ENCODE results near the gene AAMDC.
"Not testable (repeated sequence)": the region's sequence is repeated elsewhere in the genome, so short reads cannot be mapped to it uniquely, and the experiment has no call there.

The AAMDC gene

DNA sequence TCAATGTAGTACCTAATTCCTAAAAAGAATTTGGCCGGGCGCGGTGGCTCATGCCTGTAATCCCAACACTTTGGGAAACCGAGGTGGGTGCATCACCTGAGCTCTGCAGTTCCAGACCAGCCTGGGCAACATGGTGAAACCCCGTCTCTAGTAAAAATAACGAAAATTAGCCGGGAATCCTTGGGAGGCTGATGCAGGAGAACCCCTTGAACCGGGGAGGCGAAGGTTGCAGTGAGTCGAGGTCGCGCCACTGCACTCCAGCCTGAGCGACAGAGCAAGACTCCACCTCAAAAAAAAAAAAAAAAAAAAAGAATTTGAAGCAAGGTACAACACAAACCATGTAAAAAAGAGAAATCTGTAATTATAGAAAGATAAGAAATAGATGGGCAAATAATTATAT lies 1.2 kb downstream of the AAMDC start:
- not testable (repeated sequence) for DNase-seq

DNA sequence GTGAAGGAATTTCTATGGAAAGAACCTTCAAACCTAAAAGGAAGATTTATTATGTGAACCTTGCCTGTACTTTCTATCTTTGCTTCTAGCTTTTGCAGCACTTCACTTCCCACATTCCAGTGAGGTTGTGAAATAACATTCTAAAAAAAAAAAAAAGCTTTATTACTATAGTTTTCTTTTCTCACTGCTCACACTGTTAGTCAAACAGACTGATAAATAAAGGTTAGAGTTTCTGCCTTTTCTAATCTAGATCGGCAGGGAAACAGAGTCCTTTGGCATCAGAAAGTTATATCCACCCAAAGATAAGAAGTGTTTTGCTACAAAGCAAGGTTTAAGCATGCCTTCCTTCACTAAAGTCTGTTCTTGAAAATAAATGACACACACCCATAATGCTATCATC lies 2.8 kb downstream of the AAMDC start:
- peak; percentile 47 for DNase-seq

DNA sequence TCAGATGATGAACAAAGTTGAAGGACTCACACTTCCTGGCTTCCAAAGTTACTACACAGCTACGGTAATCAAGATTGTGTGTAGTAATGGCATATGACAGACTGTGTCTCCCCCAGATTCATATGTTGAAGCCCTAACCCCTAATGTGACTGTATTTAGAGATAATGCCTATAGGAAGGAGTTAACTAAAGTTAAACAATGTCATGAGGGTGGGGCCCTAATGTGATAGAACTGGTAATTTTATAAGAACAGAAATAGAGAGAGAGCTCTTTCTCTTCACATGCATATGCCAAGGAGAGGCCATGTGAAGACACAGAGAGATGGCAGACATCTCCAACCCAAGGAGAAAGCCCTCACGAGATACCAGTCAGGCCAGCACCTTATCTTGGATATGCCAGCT lies 8.0 kb downstream of the AAMDC start:
- no peak for DNase-seq

DNA sequence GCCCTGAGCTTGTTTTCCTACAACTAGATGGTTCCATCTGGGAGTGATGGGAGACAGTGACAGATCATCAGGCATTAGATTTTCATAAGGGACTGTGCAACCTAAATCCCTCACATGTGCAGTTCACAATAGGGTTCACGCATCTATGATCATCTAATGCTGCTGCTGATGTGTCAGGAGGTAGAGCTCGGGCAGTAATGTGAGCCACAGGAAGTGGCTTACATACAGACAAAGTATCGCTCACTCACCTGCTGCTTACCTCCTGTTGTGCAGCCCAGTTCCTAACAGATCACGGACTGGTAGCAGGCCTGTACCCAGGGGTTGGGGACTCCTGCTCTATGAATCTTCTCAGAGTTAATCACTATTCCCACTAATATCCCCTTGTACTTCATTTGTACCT lies 12.4 kb downstream of the AAMDC start:
- no peak for DNase-seq

DNA sequence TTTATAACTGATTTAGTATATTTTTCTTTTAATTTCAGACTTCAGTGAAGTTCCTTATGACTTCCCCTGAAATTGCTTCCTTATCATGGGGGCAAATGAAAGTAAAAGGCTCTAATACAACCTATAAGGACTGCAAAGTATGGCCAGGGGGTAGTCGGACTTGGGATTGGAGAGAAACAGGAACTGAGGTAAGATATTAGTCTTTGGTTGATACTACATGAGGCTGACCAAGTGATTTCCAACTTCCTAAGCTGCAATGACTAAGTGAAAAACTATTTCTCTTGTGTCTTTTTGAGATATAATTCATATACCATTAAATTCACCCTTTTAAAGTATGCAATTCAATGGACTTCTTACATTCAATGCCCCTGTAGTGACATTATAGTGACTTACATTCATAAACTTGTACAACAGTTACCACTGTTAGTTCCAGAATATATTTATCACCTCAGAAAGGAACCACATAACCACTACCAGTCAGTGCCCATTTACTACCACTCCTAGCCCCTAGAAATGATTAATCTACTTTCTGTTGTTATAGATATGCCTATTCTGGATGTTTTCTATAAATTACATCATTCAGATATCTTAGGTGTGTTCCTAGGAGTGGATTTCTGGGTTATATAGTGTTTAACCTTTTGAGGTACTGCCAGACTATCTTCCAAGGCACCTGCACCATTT lies 21.6 kb downstream of the AAMDC start:
- DNase-seq, result peak; percentile 13

DNA sequence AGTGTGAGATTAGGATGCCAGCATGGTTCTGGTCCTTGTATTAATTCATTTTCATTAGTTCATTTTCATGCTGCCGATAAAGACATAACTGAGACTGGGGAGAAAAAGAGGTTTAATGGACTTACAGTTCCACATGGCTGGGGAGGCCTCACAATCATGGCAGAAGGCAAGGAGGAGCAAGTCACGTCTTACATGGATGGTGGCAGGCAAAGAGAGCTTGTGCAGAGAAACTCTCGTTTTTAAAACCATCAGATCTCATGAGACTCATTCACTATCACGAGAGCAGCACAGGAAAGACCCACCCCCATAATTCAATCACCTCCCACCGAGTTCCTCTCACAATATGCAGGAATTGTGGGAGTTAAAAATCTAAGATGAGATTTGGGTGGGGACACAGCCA lies 22.8 kb downstream of the AAMDC start:
- DNase-seq, result not testable (repeated sequence)

DNA sequence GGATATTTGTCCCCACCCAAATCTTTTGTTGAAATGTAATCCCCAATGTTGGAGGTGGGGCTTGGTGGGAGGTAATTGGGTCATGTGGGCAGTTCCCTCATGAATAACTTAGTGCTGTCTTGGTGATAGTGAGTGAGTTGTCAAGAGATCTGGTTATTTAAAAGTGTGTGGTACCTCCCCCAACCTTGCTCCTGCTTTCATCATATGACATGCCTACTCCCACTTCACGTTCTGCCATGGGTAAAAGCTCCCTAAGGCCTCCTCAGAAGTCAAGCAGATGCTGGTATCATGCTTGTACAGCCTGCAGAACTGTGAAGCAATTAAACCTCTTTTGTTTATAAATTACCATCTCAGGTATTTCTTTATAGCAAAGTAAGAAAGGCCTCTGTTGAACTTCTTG lies 30.6 kb downstream of the AAMDC start:
- DNase-seq, result no peak

DNA sequence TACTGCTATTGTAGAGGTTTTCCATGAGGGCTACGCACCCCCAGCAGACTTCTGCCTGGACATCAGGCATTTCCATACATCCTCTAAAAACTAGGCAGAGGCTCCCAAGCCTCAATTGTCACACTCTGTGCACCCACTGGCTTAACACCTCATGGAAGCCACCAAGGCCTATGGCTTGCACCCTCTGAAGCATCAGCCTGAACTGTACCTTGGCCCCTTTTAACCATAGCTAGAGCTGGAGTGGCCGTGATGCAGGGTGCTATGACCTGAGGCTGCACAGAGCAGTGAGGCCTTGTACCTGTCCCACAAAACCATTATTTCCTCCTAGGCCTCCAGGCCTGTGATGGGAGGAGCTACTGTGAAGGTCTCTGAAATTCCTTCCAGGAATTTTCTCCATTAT lies 33.9 kb downstream of the AAMDC start:
- DNase-seq, result no peak

DNA sequence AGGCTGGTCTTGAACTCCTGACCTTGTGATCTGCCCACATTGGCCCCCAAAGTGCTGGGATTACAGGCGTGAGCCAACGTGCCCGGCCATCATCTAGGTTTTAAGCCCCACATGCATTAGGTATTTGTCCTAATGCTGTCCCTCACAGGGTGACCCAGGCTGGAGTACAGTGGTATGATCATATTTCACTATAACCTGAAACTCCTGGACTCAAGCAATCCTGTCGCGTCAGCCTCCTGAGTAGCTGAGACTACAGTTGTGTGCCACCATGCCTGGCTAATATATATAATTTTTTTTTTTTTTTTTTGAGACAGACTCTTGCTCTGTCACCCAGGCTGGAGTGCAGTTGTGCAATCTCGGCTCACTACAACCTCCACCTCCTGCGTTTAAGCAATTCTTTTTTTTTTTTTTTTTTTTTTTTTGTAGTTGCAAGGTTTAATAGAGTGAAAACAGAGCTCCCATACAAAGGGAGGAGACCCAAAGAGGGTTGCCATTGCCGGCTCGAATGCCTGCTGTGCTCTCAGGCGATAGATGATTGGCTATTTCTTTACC lies 37.0 kb downstream of the AAMDC start:
- DNase-seq, result not testable (repeated sequence)

DNA sequence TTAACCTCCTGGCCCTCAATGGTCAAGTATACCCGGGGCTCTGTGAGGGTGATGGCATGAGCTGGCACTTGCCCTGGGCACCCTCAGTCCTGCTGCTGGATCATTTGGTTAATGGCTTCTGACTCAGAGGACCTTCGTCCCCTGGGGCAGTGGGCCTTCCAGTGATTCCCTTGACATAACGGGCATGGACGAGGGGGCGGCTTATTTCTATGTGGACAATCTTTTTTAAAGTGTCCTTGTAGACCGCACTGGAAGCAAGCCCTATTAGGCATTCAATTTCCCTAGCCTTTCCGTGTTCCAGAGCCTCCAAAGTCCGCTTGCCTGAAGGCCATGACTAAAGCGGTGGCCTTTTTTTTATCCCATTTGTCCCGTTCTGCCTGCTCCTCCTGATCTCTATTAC lies 40.5 kb downstream of the AAMDC start:
- not testable (repeated sequence) for DNase-seq

DNA sequence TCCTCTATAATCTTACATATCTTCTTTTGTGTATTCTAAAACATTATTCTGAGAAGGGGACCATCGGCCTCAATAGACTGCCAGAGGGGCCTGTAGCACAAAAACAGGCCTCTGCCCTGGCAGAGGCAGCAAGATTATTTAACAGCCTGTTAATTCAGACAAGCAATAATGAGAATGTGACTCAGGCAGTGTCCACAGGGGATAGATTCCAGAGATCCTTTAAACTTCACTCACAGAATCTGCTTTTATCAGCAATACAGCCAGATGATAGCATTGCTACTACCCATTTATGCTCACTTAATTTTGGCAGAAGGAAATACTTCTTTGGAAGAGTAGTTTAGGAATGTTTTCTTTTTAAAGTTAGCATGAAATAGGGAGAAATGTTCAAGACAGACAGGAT lies 44.9 kb downstream of the AAMDC start:
- DNase-seq, result peak; percentile 26

DNA sequence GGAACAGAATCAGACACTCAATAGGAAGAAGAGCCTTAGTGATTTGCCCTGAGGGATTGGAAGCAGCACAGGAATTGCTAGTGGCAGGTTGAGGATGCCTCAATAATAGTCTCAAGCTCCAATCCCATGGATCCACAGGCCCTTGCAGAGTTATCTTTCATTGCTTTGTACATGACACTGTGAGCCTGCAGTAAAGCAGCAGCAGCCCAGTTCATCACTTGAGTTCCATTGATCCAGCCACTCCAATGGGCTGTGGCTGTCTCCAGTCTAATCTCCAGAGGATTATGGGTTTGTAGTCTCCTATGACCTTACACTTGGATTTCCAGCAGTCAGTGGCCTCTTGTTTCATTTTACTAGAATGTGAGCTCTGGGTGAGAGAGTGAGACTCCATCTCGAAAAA lies 45.4 kb downstream of the AAMDC start:
- no peak for DNase-seq

DNA sequence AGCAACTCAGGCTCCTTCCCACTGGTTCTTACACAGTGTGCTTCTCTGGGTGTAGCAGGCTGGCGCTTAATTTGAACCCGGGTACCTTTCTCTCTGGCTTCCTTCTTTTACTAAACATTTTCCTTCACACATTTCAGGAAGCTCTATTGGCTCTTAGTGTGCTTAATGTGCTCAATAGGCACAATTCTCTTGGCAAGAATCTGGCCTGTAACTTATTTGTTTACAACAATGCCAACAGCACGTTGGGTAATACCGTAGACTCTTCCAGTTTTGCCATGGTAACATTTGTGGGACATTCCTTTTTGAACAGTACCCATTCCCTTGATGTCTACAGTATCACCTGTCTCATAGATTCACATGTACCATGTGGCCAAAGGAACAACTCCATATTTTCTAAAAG lies 47.8 kb downstream of the AAMDC start:
- DNase-seq, result no peak

DNA sequence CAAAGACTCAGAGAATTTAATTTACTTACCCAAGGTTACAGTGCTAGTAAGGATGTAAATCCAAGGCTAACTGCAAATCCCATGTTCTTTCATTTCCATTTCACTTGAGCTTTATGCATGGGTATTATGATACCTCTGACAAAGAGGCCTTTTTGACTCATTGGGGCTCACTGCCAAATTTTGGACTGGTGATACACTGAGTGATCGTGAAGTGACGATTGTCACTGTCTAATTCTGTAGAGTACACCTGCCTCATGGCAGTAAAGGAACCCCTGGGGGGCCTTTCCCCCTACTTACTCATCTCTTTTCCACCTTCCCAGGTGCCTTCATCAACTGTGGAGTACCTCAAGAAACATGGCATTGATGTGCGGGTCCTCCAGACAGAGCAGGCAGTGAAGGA lies 50.9 kb downstream of the AAMDC start:
- no peak for DNase-seq

DNA sequence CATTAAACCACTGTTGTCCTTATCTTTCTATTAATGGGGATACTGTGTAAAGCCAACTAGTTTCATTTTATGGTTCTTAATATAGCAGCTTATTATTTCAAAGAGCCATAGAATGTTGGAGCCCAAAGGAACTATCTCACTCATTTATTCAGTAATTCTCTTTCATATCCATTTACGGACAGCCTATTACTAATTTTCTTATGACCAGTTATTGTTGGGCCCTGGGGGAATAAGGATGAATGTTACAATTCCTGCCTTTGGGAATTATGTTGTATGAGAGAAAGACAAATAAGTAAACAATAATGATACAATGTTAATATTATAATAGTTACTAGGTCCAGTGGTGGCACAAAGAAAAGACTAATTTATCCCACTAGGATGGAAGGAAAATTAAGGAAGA lies 52.4 kb downstream of the AAMDC start:
- DNase-seq, result no peak

DNA sequence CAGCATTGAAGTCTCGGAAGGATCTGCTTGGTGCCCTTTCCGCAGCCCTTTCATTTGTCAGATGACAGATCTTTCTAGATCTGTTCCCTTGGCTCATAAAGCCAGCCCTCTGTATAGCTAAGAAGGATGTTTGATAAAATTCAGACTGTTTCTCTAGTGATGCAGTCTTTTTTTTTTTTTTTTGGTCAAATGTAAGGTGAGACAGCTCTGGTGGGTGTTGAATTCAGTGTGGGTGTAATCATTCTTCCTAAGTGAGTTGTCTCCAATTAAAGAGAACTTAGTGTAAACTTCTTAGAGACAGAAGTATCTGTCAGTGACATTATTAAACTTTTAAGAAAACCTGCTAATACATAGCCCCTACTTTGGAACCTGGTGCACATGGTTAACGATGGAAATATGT lies 53.3 kb downstream of the AAMDC start:
- no peak for DNase-seq

DNA sequence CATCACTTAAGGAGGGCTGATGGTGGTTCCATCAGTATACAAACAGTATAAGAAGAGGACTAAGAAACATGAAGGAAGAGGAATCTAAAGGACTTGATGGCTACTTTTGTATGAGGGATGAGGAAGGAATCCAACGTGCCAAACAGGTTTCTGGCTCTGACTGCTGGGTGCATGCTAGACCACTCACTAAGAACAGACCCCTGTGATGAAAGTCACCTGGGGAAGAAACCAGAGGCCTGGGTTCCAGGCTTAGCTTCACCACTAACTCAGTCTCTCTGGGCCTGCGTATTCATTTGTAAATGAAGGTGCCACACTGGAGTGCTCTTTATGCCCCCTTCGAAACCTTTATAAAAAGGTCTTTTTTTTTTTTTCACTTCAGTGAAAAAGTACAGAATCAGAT lies 55.1 kb downstream of the AAMDC start:
- no peak for DNase-seq

DNA sequence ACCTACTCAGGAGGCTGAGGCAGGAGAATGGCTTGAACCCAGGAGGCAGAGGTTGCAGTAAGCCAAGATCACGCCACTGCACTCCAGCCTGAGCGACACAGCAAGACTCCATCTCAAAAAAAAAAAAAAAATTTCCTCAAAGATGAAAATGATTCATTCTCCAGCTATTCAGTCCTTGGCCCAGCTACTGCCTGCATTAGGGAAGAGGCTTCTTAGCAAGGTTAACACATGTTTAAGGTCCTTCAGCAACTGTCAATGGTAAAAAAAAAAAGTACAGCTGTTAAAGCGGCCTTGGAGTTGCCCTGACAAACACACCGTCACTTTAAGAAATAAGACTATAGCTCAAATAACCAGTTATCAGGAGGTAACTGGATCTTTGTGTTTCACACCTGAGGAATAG lies 57.3 kb downstream of the AAMDC start:
- DNase-seq, result peak; percentile 83

DNA sequence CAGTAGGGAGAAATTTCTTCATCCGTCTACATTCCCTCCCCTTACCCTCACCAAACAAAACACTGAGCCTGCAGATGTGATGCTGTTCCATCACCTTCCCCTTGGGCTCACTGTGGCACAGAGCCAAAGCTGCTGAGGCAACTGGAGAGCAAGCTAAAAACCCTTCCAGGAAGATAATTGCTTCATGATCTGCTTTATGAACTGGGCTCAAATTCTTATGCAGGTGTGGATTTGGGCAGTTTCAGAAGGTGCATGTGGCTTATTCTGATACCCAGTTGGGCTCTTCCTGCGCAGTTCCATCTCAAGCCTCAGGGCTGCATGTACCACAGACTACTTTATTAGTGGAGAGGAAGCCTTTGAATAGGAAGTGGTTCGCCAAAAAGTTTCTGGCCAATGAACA lies 58.3 kb downstream of the AAMDC start:
- peak; percentile 51 for DNase-seq

DNA sequence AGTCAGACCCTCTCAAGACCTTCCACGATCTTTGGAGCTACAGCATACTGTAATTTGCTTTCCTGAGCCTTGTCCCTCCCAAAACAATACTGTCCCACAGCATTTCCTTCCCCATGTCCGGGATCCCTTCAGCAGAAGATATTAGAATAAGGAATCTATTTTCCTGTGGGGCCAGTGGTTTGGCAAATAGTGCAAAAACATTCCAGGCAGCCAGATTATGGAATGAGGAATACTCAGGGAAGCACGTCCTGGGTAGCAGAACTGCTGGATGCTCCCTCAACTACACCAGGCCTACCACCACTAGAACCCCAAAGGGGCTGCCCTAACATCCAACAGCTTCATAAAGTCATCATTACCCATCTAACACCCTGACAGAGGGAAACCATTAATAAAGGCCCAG lies 61.5 kb downstream of the AAMDC start:
- peak; percentile 20 for DNase-seq

DNA sequence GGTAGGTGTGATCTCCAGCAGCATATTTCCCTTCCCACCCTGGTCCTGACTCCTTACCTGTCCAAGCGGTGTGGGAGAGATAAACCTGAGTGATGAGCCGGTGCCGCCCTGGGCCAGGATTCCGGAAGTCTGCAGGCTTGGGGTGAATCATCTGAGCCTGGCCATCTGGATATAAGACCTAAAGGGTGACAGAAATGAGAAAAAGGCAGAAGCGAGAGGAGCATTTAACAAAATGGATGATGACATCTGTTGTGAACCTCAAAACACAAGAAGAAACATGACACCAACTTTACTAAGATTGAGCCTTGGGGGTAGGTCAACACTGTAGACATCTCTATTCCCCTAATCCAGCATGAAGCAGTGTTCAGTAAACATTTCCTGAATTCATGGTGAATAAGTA lies 62.8 kb downstream of the AAMDC start:
- DNase-seq, result peak; percentile 27

DNA sequence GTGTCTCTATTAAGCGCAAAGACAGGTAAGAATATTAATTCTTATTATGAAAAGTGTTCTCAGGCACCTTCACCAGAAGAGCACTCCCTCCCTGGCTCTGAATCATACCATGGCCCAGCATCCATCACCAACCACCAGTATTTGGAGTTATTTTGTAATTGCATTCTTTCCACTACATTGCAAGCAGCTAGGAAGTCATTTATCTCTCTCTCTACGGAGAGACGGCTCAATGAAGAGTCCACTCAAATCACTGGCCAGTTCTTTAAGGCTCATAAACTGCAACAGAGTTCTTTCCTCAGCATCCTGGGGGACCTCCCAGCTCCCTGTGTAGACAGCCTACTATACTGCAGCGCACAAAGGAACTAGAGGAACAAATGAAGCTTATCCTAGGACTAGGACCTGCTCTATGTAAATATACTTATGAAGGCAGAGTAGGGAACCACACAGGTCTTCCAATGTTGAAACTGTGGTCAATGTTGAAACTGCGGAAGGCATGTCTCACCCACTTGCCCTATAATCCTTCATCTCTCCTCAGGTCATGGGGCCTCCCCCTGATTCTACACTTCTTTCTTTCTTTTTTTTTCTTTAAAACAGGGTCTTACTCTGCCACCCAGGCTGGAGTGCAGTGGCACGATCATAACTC lies 63.4 kb downstream of the AAMDC start:
- peak; percentile 66 for DNase-seq

DNA sequence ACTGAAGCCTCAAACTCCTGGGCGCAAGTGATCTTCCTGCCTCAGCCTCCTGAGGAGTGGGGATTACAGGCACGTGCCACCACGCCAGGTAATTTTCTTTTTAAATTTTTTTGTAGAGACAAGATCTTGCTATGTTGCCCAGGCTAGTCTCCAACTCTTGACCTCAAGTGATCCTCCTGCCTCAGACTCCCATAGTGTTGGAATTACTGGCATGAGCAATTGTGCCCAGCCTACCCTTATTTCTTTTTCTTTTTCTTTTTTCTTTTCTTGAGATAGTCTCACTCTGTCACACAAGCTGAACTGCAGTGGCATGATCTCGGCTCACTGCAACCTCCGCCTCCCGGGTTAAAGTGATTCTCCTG lies 63.9 kb downstream of the AAMDC start:
- no peak for DNase-seq

DNA sequence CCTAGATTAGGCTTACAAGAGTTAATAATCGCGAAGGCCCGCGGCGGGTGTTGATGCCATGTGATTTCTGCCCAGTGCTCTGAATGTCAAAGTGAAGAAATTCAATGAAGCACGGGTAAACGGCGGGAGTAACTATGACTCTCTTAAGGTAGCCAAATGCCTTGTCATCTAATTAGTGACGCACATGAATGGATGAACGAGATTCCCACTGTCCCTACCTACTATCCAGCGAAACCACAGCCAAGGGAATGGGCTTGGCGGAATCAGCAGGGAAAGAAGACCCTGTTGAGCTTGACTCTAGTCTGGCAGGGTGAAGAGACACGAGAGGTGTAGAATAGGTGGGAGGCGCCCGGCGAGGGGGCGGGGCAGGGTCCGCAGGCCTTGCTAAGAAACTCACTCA lies 65.5 kb downstream of the AAMDC start:
- no peak for DNase-seq

DNA sequence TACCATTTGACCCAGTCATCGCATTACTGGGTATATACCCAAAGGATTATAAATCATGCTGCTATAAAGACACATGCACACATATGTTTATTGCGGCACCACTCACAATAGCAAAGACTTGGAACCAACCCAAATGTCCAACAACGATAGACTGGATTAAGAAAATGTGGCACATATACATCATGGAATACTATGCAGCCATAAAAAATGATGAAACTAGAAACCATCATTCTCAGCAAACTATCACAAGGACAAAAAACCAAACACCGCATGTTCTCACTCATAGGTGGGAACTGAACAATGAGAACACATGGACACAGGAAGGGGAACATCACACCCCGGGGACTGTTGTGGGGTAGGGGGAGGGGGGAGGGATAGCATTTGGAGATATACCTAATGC lies 68.1 kb downstream of the AAMDC start:
- not testable (repeated sequence) for DNase-seq
